HG03342 (cell line): ENCODE data around the gene PFKL.

ENCODE experiments used
- ATAC-seq: cut with Tn5 transposase; IDR thresholded peaks from one replicate; pipeline ENCODE4 v1.9.1; 2021; ENCODE audit warnings: mild to moderate bottlenecking, moderate library complexity; ENCODE audit not compliant: unreplicated experiment

The PFKL gene

GRCh38 chr21:44310628-44311507 is 11.0 kb downstream of the PFKL start:
- no peak for ATAC-seq

- ATAC-seq: no peak
Observed at GRCh38 chr21:44312089-44312488, 12.2 kb downstream of the PFKL start.

GRCh38 chr21:44312716-44313115 is 12.9 kb downstream of the PFKL start:
- no peak for ATAC-seq

GRCh38 chr21:44313451-44313850 is 13.6 kb downstream of the PFKL start:
- ATAC-seq: no peak

DNA sequence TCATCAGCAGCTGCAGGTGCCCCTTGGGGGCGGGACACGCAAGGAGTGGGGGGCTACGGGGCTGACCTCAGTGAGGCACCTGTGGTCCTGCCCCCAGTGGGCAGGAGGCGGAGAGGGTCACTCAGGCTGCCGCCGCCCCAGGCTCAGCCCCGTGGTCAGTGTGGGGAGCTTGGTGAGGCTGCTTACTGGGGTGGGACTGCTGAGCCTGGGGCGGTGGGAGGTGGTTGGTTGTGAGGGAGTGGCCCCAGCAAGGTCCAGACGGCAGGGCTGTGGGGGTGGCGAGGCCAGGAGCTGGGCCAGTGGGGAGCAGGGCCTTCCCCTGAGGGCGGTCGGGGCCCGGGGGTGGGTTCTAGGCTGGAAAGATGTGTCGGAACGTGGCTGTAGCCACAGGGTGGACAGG is 14.3 kb downstream of the PFKL start:
- ATAC-seq: no peak

GRCh38 chr21:44314561-44314960 is 14.7 kb downstream of the PFKL start:
- no peak for ATAC-seq

DNA sequence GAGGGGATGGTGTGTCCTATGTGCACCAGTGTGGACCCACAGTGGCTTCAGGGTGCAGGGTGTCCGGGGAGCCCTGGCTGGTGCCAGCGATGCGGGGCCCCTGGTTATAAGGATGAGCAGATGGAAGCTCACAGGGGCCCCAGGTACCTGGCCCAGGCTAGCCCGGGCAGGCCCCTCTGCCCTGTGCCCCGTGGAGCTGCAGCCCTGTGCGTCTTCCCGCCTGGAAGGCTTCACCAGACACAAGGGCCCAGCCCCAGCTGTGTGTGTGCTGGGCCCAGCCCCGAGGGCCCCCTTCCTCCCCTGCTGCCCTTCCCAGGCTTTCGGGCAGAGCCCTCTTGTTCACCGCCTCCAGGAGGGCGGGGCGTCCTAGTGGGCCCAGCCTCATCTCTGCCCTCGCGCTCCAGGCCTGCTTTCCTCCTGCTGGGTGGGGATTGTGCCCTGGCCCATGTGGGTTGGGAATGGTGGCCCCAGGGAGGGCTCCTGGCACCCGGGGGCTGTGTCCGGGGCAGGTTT is 15.9 kb downstream of the PFKL start:
- no peak for ATAC-seq

GRCh38 chr21:44316277-44316900 is 16.5 kb downstream of the PFKL start:
- no peak for ATAC-seq

DNA sequence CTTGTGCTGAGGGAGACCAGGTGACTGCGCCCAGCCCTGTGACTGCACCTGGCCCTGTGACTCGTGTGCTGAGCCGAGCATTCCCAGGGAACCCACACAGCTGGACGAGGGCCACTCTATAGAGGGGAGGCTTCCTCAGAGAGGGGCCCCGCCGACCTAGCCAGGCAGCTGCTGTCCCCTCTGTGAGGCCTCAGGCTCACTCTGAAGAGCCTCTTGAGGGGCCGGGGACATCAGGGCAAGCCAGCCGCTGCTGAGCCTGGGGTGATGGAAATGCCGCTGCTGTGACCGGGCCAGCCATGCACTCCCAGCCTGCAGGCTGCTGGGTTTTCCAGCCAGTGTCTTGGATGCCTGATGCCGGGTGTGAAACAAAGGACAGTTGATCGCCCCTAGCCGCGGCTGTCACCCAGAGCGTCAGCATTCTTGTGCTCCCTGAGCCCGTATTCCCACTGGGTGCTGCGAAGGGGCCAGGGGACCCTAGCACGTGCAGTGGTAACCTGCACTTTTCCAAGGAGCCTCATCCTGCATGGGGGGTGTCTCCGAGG is 17.5 kb downstream of the PFKL start:
- no peak for ATAC-seq

- ATAC-seq: no peak
Observed at GRCh38 chr21:44317871-44318270, 18.0 kb downstream of the PFKL start.

DNA sequence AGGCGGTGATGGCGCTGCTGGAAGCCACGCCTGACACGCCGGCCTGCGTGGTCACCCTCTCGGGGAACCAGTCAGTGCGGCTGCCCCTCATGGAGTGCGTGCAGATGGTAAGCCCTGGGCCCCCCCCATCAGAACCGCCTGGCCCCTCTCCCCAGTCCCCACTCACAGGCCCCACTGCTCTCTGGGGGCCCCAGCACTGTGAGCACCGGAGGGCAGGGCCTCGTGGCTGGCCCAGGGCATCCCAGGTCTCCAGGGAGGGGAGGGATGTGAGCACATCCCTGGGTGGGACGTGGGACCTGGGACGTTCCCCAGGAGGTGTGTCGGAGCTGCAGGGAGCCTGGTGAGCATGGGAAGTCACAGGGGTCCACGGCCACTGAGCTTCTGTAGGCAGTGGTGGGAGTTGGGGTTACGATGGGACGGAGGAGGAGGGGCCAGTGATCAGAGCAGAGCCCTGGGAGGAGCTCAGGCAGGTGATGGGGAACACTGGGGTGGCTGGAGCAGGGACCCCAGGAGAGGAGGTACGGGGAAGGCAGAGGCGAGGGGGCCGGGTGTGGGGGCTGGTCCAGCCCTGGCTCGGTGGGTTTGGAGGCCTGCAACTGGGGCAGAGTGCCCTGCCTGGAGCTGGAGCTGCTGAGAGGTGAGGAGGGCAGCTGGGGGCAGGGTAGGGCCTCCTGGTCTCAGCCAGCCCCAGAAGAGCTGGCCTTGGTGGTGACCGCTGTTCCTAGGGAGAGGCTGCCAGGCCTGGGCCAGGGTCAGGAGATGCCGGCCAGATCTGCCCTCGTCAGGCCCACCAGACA is 18.8 kb downstream of the PFKL start:
- no peak for ATAC-seq

- no peak for ATAC-seq
Observed at GRCh38 chr21:44319407-44320065, 19.7 kb downstream of the PFKL start.

- ATAC-seq: no peak
Observed at GRCh38 chr21:44320847-44321246, 21.0 kb downstream of the PFKL start.

GRCh38 chr21:44321846-44322450 is 22.1 kb downstream of the PFKL start:
- ATAC-seq: no peak

- ATAC-seq: no peak
Observed at GRCh38 chr21:44322621-44323325, 22.9 kb downstream of the PFKL start.

DNA sequence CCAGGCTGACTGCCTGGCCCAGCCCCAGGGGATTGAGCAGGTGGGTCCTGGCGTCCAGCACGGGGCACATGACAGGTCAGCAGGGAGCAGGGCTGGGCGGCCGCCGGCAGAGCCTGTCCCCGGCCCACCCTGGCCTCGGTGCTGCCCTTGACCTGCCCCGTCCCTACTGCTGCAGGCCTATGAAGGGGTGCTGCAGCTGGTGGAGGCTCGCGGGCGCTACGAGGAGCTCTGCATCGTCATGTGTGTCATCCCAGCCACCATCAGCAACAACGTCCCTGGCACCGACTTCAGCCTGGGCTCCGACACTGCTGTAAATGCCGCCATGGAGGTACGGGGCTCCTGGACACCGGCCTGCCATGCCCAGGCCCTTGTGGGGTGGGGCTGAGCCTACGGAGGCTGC is 23.7 kb downstream of the PFKL start:
- ATAC-seq: no peak

GRCh38 chr21:44324106-44324853 is 24.4 kb downstream of the PFKL start:
- no peak for ATAC-seq

GRCh38 chr21:44324854-44325107 is 24.9 kb downstream of the PFKL start:
- ATAC-seq: no peak
